GM21381 (cell line): ENCODE results near the gene SYT2.
"Not testable (repeated sequence)": the region's sequence is repeated elsewhere in the genome, so short reads cannot be mapped to it uniquely, and the experiment has no call there.

Experiments
- ATAC-seq: cut with Tn5 transposase; IDR thresholded peaks from one replicate; pipeline ENCODE4 v1.9.1; 2021; ENCODE audit warnings: mild to moderate bottlenecking, moderate library complexity; ENCODE audit not compliant: unreplicated experiment

SYT2 gene

GRCh38 chr1:202599669-202600431, 110.4 kb downstream of the SYT2 start:
- no peak for ATAC-seq

DNA sequence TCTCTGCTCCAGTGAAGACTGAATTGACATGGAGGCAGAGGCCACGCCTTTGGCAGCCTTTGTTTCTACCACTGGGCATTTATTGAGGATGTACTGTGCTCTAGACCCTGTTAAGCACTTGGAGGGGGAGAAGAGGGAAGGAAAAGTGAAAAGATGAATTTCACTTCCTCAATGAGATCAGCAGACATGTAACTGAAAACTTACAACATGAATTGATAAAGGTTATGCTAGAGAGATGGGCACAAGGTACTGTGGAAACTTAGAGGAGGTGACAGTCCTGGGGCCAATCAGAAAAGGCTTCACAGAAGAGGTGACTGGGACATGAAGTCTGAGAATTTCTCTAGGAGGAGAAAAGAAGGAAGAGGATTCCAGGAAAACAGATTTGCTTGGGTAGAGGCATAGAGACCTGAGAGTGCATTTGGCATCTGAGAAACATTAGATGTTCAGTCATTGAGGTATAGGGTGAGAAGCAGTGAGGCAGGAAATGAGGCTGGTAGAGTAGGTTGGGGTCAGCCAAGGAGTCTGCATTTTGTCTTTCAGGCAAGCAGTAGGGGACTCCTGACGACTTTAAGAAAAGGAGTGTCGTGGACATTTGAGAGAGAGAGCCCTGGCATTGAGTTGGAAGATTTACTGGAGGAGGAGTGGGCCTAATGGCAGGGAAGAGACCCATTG, 113.0 kb downstream of the SYT2 start:
- no peak for ATAC-seq

GRCh38 chr1:202596638-202597037, 113.6 kb downstream of the SYT2 start:
- no peak for ATAC-seq

- no peak for ATAC-seq
These were observed 116.4 kb downstream of the SYT2 start for GRCh38 chr1:202593845-202594244.

GRCh38 chr1:202592146-202592545, 118.1 kb downstream of the SYT2 start:
- ATAC-seq = no peak

DNA sequence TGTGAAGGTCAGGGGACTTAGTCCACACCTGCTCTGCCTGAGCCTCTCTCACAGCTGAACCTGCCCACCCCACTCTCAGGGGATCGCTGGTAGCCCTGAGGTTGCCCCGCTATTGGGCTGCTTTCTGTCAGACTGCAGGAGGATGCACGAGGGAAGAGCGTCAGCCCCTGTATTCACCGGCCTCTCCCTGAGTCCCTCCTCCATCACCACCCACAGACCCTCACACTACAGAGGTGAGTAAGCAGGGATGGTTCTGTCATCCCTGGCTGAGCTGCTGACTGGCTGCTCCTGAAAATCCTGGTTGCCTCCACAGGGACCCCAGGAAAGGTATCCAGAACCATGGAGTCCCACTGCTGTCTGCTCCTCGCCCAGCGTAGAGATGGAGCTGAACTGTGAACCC, 118.7 kb downstream of the SYT2 start:
- ATAC-seq = no peak

GRCh38 chr1:202590975-202591411, 119.3 kb downstream of the SYT2 start:
- no peak for ATAC-seq

DNA sequence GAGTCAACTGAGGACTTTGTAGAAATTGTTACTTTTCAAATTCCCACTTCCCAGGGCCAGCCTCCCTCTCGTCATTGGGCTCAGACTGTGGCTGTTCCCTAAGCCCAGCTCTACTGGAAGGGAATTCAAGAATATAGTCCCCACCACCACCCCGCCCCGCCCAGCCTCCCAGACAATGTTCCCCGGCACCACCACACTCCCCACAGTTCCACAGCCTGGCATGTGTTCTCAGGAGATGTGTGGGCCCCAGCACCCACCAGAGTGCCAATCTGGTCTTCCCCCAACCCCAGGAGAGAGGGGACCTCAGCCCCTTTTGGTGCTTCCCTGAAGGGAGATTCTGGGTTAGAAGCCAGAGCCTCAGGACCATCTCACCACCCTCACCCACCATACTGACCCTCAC, 120.1 kb downstream of the SYT2 start:
- ATAC-seq = no peak

DNA sequence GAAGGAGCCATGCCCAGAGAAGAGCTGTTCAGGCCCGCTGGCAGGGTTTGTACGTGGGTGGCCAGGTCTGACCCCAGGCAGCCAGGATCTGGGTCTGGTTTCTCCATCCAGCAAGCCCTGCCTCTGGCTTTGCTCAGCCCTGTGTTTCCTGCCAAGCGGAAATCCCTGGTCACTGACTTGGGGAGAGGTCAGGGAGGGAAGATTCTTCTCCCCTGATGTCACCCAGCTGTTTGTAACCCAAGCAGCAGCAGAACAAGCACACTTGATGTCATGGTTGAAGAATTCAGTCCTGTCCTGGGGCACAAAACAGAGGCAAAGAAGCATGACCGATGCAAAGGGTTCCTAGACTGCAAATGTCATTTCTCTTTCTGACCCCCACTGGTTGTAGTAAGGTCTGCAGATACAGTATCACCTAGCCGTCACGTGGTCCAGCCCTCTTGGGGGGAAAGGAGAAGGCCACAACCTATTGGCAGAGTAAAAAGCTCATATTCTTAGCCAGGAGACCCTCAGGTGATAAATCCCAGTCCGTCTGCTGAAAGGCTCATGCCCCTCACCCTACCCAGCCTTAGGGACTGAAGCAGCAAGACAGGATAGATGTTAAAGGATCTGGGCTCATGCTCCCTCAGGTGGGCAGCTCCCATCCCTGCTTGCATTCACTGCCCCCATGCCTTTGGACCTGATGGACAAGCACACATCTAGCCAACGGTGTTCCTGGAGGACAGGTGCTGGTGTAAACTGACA, 120.9 kb downstream of the SYT2 start:
- ATAC-seq = no peak

DNA sequence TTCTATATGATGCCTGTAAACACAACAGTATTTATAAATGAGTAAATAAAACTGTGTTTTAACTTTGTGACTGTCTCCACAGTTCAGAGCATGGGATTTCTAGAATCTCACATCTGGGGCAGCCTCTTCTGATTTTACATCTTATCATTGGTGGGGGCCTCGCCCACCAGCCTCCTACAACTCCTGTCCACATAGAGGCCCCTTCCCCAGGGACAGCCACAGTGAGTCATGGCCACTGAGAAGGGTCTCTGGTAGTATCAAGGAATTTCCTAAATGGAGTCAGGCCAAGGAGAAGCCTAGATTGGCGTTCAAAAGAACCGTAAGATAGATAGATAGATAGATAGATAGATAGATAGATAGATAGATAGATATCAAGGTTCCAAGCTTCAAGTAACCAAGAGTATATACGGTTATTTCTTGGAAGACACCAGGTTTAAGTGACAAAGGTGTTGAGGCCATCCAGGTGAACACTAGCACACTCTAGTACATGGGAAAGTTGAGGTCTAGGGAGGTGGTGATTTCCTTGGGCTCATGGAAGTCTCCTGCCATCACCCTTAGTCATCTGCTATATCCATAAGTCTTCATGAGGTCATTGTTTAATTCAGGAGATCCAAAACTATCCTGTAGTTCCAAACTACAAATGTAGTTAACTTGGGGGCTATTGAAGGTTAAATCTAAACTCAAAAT, 121.6 kb downstream of the SYT2 start:
- ATAC-seq = no peak

DNA sequence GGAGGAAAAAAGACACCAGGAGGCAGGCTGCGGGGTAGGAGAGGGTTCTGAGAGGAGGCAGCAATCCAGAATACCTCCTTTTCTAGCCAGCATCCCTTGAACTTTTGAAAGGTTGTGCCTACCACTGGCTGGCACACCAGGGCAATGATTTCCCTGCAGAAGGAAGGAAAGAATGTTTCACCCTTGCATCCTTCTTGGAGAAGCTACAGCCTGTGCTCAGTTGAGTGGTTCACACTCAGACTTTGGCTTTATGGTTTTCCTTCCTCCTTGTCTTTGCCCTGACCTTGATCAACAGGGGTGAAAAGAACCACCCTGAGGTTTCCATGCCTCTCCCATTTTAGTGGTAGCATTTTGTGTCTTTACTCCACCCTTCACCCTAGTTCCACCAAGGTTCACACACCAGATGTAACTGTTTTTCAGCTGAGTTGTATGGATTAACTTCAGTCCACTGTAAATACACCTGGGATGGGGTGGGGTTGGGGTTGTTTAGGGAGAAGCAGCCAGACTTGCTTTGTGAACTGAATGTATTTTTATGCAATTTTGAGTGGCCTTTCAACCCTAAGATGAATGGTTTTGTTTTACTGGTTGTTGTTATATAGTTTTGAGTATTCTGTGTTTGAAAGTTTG, 122.3 kb downstream of the SYT2 start:
- no peak for ATAC-seq

DNA sequence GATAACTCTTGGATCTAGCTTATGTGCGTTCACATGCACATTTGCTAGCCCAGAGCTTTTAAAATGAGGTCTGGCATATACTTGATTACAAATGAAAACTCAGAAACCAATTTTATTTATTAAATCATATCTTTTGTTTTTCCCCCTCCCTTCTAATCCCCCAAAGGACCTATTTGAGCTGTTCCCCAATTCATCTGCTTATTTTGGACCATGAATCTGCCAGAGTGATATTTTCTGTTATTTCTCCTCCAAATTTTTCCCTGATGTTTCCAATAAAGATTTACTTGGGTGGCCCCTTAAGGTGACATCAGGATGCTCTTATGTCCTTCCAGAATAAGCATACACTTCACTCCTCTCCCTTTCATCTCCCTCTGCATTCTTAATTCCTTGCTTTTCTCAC, 123.4 kb downstream of the SYT2 start:
- ATAC-seq = no peak

DNA sequence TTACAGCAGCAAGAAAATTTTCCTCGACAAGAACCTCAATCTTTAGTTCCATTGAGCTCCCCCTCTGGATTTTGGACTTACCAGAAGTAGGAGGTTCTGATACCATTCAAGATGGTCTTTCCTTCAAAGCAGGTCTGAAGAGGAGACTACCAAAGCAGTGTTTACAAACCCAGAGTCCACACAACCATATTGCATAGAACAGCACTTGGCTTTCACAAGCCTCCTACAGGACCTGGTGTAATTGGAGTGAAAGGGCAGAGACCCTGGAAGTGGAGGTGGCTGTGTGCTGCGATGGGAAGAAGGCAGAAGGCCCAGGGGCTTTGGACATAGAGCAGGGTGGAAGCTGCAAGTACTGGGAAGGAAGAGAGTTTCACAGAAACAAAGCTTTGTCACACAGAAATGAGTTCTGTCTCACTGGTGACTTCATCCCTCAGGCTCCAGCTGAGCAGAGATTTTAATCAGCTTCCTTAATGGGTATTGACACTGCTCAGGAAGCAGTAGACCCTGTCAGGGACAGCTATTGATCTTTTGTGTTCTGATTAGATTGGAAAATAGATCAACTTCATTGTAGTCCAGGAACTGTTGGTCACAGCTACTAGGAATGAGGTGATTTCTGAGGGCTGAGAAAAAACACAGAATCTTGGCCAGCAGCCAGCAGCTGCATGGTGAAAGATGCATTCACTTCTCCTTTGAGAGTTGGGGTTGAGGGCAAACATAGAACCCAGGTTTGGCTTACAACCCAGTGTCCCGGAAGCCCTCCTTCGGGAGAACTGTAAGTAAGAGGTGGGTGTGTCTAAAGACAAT, 124.0 kb downstream of the SYT2 start:
- no peak for ATAC-seq

DNA sequence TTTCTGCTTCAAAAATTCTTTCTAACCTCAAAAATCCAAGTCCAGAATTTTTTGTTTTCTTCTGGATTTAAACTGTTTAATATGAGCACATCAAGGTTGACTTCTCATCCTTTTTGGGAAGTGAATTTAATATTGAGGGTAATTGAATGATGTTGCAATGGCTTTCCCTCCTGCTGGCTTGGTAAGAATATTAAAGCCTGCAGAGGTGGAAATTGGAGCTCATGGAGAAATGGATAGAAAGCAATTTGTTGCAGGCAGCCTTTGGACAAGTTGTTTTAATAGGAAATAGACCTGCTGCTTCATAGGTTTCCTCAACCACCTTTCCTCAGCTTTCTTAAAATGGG, 124.7 kb downstream of the SYT2 start:
- no peak for ATAC-seq

- no peak for ATAC-seq
These were observed 125.3 kb downstream of the SYT2 start for GRCh38 chr1:202584707-202585589.

DNA sequence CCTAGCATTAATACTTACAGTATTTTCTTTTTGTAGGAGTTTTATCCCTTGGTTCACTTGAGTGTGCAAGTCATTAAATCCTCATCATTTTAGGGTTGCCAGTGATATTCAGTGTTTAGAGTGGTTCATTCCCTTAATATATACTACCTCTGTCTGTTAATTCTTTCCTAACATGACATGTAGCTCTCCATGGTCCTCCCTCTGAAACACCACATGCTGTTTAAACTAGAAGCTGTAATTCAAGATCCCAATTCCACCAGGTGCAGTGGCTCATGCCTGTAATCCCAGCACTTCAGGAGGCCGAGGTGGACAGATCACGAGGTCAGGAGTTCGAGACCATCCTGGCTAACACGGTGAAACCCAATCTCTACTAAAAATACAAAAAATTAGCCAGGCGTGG, 127.9 kb downstream of the SYT2 start:
- not testable (repeated sequence) for ATAC-seq

GRCh38 chr1:202580619-202581018, 129.6 kb downstream of the SYT2 start:
- ATAC-seq = no peak

GRCh38 chr1:202579806-202580205, 130.4 kb downstream of the SYT2 start:
- no peak for ATAC-seq

DNA sequence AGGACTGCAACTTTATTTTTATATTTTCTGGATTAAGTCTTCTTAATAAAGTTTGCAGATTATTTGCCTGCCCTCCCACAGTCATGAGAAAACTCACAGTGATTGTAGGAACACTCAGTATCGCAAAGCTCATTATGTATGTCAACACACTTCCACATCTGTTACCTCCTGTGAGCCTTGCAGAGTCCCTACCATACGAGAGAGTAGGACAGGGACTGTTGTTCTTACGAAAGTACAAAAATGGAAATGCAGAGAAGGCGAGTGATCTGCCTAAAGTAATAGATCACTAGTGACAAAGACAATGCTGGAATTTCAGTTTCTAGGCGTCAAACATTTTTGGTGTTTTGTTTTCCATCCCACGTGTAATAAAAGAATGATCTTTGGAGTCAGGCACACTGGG, 131.7 kb downstream of the SYT2 start:
- ATAC-seq = no peak
